Cardiac septum (tissue), 1 donor: Measurements from ENCODE around the gene SARS2. TPM values are rescaled to one million over a fixed set of nuclear protein-coding genes. Genes with fewer than 3 reads are reported as not detected.

Experiments used
- DNase-seq: peaks from one replicate; pipeline ENCODE4 v3.0.0-alpha.2; 2020; ENCODE audit warnings: low spot score
- intact Hi-C: fragments of 100-400 bp; cut with DNase I; formaldehyde crosslinking; loops from one replicate; pipeline ENCODE4 v1.14.0; 2022
- total RNA-seq: library from RNA; stranded (reverse); fragmentation: NEBNext Ultra II Directional; extraction: Animal tissue kit (Norgen Biotek cat#: 25700); gene quantifications from one replicate; pipeline ENCODE4 v1.2.1, GENCODE V29; 2021
- donor health status: DM: no; HTN: no; CAD: no.

Gene SARS2
- total RNA-seq, 1 donor from 2014 or later: 12.6 TPM

DNA sequence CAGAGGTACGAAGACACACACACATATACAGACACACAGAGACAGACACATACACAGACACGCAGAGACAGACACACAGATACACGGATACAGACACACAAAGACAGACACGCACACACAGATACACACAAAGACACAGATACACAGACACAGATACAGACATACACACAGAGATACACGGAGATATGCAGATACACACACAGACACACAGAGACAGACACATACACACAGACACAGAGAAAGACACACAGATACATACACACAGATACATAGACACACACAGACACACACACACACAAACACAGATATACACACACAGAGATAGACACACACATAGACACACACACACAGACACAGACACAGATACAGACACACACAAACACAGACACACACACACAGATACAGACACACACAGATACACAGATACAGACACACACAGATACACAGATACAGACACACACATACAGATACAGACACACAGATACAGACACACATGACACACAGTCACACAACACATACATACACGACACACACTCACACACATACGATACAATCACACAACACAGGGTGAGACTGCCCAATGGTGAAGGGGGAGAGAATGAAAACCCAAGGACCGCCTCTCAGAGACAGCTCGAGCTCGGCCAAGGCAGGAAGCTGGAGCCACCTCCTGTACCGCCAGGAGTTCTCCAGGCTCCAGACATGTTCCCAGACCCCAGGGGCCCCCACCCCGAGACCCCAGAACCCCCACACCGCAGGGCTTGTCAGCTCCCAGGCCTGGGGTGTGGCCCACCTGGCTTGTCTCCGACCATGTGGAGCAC is 9.8 kb downstream of the SARS2 start:
- intact Hi-C loops: no loop called here
- DNase-seq: no peak

DNA sequence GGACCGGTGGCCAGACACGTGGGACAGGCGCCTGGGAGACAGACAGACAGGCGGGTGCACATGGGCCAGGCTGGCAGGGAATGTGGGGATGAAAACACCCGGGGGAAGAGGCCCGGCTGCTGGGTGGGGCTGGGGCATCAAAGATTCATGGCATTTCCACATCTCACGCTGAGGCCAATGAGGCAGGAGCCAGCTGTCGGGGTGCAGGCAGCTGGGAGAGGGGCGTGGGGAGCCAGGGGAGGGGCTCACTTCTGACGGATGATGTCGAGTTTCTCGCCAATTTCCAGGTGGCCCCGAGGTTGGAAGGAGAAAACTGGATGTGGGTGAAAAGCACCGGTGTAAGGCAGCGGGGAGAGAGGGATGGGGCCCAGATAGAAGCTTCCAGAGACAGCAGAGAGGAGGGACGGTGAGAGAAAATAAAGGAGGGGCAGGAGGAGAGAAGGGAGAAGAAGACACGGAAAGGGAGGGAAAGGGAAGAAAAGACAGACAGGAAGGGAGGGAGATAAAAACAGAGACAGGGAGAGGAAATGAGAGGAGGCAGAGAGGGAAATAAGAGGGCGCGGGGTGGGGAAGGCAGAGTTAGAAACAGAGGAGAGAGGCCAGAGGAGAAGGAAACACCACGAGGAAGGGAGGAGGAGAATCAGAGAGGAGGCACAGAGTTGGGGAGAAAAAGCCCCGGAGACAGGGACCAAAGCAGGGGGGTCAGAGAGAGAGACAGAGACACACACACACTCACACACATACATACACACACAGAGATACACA is 10.5 kb downstream of the SARS2 start:
- intact Hi-C loops: no loop called here
- no peak for DNase-seq

DNA sequence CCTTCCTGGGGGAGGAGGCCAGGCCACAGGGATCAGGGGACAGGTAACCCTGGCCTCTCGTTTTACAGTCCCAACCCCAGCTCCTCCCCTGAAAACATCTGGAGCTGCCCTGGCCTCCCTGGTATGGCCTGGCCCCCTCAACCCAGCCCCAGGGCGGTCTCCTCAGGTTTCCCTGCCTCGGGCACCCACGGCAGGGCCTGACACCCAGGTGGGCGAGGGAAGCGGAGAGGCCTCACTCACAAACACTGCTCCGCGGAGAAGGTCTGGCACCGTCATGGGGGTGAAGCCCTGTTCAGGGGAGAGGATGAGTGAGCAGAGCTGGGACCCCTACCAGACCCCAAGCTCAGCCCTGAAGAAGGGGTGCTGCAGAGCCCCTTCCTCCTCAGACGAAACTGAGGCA is 12.0 kb downstream of the SARS2 start:
- intact Hi-C loops: no loop called here
- DNase-seq: no peak

DNA sequence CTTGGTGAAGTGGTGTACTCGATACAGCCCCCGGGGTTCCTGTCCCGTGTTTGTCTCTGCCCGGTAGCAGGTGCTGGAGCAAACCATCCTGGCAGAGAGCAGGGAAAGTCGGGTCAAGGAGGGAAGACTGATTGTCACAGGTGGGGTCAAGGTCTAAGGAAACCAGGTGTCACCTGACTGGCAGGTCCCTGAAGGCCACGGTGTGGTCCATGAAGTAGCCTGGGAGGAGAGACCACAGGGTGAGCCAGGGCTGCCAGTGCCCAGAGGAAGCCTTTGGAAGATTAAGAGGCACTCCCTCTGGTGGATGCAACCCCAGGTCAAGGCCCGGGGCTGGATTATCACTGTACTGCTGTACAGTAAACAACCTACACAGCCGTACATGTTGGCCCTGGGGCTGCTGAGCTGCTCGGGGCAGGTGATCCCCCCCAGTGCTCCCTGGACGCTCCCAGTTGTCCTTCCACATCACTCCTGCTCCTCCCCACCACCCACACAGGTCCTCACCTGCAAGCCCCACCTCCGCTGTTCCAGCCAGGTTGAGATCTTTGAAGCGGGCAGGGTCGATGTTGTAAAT is 12.6 kb downstream of the SARS2 start:
- DNase-seq: no peak
- intact Hi-C loops: no loop called here

DNA sequence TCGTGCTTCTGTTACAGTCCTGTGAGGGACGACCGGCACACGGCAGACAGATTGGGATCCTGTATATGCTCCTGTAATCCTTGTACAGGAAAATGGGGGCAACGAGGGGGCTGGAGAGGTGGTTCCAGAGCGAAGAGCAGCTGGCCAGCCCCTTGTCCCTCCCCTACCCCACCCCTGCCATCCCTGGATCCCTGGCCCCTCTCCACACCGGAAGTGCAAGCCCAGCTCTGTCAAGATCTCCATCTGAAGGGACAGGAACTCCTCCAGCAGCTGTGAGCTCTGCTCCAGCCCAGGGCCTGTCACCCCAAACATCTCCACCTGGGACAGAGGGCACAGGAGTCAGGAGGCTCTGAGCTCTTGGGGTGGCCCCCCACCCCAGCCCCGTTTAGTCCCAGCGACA is 13.0 kb downstream of the SARS2 start:
- no peak for DNase-seq
- intact Hi-C loops: no loop called here

DNA sequence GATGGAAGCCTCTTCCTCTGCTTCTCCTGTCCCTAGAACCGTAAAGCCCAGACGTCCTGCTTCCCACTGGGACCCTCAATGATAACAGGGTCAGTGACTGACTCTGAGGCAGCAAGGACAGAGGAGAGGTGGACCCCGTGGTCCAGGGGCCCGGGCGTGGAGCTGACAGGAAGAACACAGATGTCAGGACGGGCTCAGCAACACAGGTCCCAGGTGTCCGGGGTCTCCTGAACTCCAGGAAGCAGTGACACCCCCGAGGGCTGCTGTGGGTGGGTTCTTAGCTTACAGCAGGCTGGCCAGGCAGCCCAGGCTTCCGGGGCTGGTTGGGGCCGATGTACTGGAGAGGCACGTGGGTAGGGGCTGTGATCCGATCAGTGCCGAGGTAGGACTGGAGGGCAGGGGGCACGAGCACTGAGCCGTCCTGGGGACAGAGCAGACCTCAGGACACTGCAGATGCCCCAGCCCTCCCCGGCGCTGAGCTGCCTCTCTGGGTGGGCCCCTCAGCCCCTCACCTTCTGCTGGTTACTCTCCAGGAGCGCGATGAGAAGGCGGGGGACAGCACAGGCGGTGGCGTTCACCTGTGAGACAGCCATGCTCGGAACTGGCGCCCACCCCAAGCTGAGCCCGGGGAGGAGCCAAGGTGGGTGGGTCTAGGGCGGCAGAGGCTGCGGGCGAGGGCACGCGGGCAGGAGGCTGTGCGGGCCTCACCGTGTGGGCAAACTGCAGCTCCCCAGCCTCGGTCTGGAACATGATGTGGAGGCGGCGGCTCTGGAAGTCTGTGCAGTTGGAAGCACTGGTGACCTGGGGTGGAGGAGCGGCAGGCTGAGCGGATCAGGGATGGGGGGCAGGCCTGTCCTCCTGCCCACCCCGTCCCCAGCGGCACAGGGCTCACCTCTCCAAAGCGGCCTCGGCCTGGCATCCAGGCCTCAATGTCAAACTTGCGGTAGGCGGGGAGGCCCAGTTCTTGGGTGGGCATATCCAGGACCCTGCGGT is 14.9 kb downstream of the SARS2 start:
- intact Hi-C loops: no loop called here
- DNase-seq: no peak

DNA sequence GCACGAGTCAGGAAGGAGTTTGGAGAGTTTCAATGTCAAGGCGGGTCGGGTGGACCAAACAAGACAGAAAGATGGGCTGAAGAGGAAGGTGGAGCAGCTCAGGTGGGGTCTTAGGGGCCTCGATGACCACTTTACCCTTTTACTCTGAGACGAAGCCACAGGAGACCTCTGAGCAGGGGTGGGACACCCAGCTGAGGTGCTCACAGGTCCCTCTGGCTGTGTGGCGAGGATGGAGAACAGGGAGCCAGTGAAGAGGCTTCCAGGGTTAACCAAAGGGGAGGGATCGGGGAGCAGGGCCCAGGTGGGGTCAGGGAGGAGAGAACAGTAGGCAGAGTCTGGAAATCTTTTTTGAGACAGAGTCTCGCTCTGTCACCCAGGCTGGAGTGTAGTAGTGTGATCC is 16.6 kb downstream of the SARS2 start:
- intact Hi-C loops: no loop called here
- no peak for DNase-seq

DNA sequence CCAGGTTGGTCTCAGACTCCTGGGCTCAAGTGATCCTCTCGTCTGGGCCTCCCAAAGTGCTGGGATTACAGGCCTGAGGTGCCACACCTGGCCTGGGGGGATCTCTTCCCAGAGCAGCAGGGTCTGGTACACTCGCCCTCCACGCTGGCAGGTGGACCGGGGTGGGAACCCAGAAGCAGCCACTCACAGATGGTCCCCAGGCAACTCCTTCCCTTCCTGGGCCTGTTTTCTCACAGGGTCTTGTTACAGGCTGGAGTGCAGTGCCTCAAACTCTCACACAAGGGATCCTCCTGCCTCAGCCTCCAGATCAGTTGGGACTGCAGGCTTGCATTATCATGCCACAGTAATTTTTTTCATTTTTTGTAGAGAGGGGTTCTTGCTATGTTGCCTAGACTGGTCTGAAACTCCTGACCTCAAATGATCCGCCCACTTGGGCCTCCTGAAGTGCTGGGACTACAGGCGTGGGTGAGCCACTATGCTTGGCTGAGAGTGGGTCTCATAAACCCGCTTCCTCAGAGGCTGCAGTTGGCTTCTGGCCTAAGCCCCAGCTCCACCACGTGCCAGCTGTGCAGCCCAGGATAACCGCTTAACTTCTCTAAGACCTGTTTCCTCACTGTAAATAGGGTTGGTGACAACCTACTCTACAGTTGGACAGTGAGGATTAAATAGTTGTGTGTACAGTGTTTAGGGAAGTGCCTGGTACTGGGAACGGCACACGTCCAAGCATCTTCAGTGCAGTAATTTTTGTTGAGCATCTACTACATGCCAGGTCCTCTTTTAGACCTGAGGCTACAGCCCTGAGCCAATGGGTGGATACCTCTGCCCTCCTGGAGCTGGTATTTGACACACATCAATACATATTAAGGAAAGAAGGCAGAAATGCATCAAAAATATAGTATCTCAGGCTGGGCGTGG is 17.7 kb downstream of the SARS2 start:
- no peak for DNase-seq
- intact Hi-C loops: no loop called here

DNA sequence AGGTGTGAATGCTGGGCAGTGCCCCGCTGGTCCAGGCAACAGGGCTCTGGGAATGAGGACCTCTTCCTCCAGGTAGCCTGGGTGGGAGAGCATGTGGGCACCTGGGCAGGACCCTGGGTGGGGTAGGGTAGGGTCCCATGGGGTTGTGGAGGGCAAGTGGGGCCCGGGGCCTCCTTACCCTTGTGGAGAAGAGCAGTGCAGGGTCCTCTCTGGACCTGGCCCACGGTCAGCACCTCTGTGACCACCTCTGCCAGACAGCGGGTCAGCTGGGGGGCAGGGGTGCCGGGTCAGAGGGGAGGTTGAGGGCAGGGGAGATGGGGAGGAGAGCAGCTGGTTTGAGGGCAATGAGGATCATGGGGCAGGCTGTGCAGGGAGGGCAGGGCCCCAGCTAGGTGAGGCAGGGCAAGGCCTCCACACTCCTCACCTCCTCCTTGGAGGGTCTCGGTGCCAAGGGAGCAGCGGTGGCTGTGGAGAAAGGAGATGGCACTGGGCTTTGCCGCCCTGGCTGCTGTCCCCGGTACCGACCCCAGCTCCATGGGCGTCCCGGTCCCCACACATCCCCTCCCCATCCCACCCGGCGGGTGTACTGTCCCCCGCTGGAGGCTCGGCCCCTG is 19.1 kb downstream of the SARS2 start:
- intact Hi-C loops: no loop called here
- DNase-seq: no peak

DNA sequence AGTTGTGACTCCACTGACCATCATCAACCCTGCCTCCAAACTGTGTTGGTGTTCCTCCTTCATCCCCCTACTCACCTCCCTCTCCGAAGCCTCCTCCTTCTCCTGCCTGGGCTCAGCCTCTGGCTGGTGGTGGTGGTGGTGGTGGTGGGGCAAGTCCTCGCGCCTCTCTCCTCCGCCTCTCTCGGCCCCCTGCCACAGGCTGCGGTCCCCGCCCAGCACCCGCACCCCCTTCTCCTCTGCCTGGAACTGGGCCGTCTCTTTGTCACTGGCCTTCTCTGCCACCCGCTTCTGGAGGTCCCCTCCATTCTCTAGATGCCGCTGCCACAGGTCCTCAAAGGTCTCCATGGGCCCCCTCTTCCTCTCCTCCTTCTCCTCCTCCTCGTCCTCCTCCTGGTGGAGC is 20.1 kb downstream of the SARS2 start:
- intact Hi-C loops: no loop called here
- no peak for DNase-seq

DNA sequence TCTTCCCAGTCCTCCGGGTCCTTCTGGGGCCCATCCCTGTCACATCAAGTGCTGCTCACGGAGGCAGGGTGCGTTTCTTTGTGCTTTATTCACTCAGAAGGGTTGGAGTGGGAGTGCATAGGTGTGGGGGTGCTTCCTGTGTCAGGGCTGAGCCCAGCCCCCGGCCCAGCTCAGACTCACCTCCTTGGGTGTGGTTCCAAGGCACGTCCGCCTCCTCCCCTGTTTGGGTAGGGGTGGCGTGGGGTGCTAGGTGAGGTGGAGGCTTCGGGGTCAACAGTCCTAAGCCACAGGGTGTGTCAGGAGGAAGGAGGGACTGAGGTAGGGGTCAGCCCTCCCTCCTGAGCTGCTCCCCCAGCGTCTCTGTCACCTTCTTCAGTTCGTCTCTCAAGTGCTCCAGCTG is 21.7 kb downstream of the SARS2 start:
- intact Hi-C loops: no loop called here
- DNase-seq: no peak

DNA sequence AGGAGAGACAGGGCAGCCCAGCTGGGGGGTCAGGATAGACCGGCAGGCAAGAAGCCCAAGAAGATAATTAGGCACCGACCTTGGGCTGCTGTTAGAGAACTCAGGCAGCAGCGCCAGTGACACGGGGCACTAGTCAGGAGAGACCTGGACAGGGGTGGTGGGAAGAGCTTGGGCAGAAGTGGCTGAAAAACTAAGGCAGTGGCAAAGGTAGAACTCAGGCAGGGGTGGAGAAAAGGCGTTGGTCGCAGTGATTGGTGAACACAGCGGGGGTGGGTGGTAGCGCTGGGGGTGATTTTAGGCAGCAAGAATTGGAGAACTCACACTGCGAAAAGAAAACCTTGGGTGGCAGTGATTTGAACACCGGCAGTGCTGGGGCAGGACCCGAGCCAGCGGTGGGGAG is 22.9 kb downstream of the SARS2 start:
- intact Hi-C loops: no loop called here
- DNase-seq: no peak

DNA sequence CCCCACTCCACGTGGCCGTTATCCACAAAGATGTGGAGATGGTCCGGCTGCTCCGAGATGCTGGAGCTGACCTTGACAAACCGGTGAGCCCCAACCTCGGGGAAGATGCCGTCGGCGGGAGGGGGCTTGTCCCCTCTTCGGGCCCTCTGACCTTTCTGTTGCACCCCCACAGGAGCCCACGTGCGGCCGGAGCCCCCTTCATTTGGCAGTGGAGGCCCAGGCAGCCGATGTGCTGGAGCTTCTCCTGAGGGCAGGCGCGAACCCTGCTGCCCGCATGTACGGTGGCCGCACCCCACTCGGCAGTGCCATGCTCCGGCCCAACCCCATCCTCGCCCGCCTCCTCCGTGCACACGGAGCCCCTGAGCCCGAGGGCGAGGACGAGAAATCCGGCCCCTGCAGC is 23.3 kb downstream of the SARS2 start:
- intact Hi-C loops: no loop called here
- no peak for DNase-seq

DNA sequence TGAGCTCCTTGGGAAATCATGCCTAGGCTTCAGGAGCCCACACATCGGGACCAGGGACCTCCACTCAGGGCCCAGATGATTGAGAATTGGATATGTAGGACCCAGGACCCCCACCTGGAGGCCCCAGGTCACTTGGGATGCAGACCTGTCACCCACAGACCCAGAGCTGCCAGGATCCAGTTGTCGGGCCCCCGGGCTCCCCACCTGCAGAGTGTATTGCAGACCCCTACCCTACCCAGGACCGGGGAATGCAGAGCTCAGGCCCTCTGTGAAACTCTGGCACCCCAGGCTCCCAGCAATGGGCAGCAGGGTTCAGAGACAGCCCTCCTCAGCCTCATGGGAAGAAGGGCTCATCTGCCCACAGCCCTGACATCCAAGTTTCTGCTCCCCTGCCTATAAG is 24.9 kb downstream of the SARS2 start:
- no peak for DNase-seq
- intact Hi-C loops: no loop called here

DNA sequence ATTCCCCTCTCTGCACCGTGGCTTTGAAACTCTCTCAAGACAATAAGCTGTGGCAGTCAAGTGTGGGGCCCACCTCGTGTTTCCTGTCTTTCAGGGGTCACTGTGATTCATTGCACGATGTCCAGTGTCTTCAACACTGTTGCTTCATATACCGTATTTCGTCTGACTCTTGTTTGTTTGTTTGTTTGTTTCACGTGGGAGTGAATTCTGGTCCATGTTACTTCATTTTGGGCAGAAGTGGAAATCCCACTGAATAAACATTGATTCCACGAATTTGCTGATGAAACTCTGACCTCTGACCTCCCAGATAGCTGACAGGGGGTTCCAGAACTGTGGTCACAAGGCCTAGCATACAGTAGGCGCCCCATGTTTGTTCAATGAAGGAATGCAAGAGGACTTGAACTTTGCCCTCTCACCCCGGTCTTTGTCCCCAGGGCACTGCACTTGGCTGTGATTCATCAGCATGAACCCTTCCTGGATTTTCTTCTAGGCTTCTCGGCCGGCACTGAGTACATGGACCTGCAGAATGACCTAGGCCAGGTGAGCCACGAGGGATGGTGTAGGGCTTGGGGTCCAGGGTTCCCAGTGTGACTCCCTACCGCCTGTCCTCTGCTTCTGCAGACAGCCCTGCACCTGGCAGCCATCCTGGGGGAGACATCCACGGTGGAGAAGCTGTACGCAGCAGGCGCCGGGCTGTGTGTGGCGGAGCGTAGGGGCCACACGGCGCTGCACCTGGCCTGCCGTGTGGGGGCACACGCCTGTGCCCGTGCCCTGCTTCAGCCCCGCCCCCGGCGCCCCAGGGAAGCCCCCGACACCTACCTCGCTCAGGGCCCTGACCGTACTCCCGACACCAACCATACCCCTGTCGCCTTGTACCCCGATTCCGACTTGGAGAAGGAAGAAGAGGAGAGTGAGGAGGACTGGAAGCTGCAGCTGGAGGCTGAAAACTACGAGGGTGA is 25.7 kb downstream of the SARS2 start:
- no peak for DNase-seq
- intact Hi-C loops: no loop called here

DNA sequence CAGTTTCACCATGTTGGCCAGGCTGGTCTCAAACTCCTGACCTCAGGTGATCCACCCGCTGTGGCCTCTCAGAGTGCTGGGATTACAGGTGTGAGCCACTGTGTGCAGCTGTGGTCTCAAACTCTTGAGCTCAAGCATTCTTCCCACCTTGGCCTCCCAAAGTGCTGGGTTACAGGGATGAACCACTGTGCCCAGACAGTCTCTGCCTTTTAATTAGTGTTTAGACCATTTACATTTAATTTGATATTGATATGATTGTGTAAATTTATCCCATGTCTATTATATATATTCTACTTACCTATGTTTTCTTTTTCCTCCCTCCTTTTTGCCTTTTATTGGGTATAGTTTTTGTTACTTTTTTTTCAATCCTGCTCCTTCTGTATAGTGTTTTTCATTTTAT is 28.9 kb downstream of the SARS2 start:
- intact Hi-C loops: no loop called here
- DNase-seq: no peak

DNA sequence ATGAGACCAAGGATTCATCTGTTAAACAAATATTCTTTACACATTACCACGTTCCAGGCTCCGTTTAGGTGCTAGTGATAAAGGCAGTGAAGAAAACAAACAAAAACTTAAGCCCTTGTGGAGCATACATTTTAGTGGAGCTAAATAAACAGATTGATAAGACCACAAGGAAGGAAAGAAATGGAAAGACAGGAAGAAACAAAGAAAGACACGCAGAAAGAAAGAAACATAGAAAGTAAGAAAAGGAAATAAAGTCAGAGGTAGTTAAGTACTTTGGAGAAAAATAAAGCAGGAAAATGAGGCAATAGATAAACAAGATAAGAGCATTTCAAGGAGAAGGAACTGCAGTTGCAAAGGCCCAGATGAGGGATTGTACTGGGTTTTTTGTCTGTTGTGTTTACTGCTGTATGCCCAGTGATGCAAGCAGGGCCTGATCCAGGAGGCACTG is 29.8 kb downstream of the SARS2 start:
- no peak for DNase-seq
- intact Hi-C loops: no loop called here
